ENCODE data around the gene TH. TPM values are rescaled to one million over a fixed set of nuclear protein-coding genes. Genes with fewer than 3 reads are reported as not detected.

TH gene
- total RNA-seq, 1 donor from 2014 or later = not detected

DNA sequence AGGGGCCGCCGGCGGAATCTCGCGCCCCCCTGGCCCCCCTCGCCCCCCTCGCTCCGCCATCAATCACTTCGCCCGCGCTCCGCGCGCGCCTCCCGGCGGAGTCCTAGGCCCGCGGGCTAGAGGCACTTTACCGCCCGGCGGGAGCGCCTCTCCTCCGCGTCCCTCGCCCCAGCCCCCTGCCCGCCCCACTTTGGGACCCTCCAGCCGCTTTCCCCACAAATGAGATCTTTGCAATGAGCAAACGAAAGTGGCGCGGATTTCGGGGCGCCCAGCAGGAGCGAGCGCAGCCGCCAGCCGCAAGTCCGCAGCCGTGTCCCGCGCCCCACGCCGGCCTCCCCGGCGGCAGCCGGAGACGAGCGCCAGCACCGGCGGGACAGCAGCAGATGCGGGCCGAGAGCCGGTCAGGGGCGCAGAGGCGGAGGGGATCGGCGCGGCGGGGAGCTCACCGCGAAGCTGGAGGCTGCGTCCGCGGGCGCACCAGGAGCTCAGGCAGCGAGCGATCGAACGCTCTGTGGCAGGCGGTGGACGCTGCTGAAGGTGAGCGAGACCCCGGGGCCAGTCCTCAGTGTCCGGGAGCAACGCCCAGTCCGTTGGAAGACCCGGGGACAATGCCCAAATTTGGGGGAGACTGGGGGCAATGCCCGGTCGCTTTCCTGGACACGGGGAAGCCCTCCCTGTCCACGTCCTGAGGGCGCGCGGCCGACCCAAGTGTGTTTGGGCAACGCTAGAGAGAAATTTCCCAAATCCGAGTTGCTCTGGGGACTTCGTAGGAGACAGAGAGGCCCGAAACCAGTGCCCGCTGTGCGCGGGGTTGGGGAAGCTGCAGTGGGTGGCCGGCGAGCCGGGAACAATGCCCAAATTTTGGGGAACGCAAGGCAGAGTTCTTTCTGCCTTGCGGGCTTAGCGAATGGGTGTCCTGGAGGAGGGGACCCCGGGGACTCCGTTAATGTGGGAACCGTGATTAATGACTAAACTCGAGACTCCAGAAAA is 30.9 kb downstream of the TH start:
- TF ChIP-seq, protein P1, sequence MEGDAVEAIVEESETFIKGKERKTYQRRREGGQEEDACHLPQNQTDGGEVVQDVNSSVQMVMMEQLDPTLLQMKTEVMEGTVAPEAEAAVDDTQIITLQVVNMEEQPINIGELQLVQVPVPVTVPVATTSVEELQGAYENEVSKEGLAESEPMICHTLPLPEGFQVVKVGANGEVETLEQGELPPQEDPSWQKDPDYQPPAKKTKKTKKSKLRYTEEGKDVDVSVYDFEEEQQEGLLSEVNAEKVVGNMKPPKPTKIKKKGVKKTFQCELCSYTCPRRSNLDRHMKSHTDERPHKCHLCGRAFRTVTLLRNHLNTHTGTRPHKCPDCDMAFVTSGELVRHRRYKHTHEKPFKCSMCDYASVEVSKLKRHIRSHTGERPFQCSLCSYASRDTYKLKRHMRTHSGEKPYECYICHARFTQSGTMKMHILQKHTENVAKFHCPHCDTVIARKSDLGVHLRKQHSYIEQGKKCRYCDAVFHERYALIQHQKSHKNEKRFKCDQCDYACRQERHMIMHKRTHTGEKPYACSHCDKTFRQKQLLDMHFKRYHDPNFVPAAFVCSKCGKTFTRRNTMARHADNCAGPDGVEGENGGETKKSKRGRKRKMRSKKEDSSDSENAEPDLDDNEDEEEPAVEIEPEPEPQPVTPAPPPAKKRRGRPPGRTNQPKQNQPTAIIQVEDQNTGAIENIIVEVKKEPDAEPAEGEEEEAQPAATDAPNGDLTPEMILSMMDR (IDR thresholded peaks at IDR 0.05; ENCODE audit: borderline replicate concordance) = no peak
- DNase-seq = no peak
- intact Hi-C loops (cut with micrococcal nuclease) = no loop called here
- Histone ChIP-seq H3K4me3 (peak overlapping the region; percentile 67), H3K4me1 (peaks cover 49% of the 10 kb centered on the region), H3K27ac (replicated peaks) (peak overlapping the region; percentile 55), H3K27me3 (ENCODE audit: low read depth) (peaks cover 97% of the 10 kb centered on the region), H3K9me3 (replicated peaks) (no peaks in the 10 kb centered on the region), H3K36me3 (no peaks in the 10 kb centered on the region)

DNA sequence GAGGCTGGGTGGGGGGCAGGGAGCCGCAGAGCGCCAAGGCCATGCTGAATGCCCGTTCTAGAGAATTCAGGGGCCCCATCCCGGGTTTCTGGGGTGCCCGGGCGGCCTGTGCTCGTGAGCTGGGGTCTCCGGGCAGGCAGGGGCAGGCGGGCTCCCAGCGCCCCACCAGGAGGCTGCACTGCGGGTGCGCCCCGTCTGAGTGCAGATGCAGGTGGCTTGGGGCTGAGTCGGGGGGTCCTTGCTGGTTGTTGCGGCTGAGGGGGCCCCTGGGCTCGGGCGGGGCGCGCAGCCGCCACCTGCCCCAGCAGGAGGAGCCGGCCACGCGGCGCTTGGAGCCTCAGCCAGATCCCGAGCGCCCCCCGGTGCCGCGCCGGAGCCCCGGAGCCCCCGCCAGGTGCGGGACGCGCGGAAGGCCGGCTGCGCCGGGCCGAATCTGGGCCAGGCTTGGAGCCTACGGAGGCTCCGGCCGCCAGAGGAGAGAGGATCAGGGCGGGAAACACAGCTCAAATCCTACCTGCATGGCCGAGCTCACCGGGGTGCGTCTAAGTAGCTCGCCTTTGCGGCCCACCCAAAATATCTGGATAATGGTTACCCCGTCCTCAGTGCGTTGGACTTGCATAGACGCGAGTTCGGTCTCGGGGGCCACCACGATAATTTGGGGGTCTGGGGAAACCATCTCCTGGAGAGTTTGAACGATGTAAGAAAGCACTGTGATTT is 31.8 kb downstream of the TH start:
- peaks cover 97% of the 10 kb centered on the region for H3K27me3 ChIP-seq (ENCODE audit: low read depth)
- peak overlapping the region; percentile 55 for H3K27ac ChIP-seq (replicated peaks)
- intact Hi-C loops (cut with micrococcal nuclease) = no loop called here
- no peaks in the 10 kb centered on the region for H3K36me3 ChIP-seq
- no peak for DNase-seq
- no peaks in the 10 kb centered on the region for H3K9me3 ChIP-seq (replicated peaks)
- H3K4me3 ChIP-seq = peak overlapping the region; percentile 67
- TF ChIP-seq, protein P1 (IDR thresholded peaks at IDR 0.05; ENCODE audit: borderline replicate concordance) = no peak
- peaks cover 50% of the 10 kb centered on the region for H3K4me1 ChIP-seq

DNA sequence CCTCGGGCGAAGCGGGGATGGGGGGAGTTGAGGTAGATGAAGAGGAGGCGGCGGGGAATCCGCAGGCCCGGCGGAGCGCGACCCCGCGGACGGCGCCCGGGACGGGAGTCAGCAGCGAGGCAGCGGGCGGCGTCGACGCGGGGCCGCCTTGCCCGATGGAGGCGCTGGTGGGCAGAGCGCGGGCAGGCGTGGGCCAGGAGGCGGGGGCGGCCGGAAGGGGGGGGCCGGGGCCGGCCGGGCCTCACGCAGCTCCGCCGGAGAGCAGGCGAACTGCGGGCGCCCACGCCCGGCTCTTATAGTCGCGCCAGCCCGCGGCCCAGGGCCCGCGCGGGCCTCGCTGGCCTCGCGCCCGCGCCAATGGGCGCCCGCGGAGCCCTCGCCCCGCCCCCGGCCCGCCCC is 32.5 kb downstream of the TH start, which contains the start of gene IGF2:
TSS of gene IGF2 (minus strand) at position 267 of the 399 bp plus-strand sequence. CDS start 3,866 bp downstream, outside the sequence.
- H3K9me3 ChIP-seq (replicated peaks) = no peaks in the 10 kb centered on the region
- TF ChIP-seq, protein P1 (IDR thresholded peaks at IDR 0.05; ENCODE audit: borderline replicate concordance) = no peak
- no peak for DNase-seq
- peaks cover 97% of the 10 kb centered on the region for H3K27me3 ChIP-seq (ENCODE audit: low read depth)
- H3K27ac ChIP-seq (replicated peaks) = peak within 1 kb of the TSS; percentile 80
- H3K4me1 ChIP-seq = peaks cover 46% of the 10 kb centered on the region
- H3K36me3 ChIP-seq = peaks cover 2% of the 10 kb centered on the region
- intact Hi-C loops (cut with micrococcal nuclease) = no loop called here
- peak within 1 kb of the TSS; percentile 67 for H3K4me3 ChIP-seq

DNA sequence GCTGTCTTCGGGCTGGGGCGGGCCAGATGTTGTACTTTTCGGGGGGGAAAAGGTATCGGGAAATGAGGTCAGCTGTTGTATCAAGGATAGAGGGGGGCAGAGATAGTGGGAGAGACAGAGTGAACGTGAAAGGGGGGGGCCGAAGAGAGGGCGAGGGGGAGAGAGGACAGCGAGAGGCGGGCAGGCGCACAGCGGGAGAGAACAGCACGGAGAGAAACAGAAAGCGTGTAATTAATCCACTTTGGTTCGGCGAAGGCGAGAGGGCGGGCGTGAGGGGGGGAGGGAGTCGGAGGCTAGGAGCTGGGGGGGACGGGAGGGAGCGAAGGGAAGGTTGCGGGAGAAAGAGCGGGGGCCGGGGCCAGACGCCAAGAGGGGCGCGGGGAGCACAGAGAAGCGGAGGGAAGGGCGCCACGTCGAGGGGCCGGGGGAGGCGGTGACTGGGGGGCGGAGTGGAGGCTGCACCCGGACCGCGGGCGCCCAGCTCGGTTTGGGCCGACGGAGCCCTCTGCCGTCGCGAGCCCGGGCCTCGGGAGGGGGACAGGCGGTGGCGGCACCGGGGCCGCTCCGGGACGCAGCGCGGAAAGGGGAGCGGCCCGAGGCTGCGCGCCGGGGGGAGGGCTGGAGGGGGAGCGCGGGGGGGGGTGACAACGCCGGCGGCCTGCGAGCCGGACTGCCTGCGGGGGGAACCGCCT is 33.0 kb downstream of the TH start:
- Histone ChIP-seq H3K4me1 (peaks cover 40% of the 10 kb centered on the region), H3K4me3 (peak overlapping the region; percentile 67), H3K27me3 (ENCODE audit: low read depth) (peaks cover 97% of the 10 kb centered on the region), H3K9me3 (replicated peaks) (no peaks in the 10 kb centered on the region), H3K27ac (replicated peaks) (peak overlapping the region; percentile 80), H3K36me3 (peaks cover 6% of the 10 kb centered on the region)
- DNase-seq = no peak
- intact Hi-C loops (cut with micrococcal nuclease) = no loop called here
- TF ChIP-seq, protein P1 (IDR thresholded peaks at IDR 0.05; ENCODE audit: borderline replicate concordance) = no peak

DNA sequence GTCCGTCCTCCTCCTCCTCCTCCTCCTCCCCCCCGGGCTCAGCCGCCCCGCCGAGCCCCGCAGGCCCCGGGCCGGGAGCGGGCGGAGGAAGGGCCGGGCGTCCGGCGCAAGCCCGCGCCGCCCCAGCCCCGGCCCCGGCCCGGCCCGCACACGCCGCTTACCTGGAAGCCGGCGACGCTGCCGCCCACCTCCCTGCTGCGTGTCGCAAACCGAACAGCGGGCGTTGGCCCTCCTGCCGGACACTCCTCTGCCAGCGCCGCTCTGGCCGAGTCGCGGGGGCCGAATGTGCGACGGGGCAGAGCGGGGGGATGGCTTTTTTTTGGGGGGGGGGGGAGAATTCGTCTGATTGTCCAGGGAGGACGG is 33.6 kb downstream of the TH start:
- H3K9me3 ChIP-seq (replicated peaks) = no peaks in the 10 kb centered on the region
- intact Hi-C loops (cut with micrococcal nuclease) = no loop called here
- peaks cover 38% of the 10 kb centered on the region for H3K4me1 ChIP-seq
- peak overlapping the region; percentile 80 for H3K27ac ChIP-seq (replicated peaks)
- TF ChIP-seq, protein P1 (IDR thresholded peaks at IDR 0.05; ENCODE audit: borderline replicate concordance) = no peak
- peaks cover 11% of the 10 kb centered on the region for H3K36me3 ChIP-seq
- peak overlapping the region; percentile 67 for H3K4me3 ChIP-seq
- peaks cover 97% of the 10 kb centered on the region for H3K27me3 ChIP-seq (ENCODE audit: low read depth)
- DNase-seq = no peak
